ENCODE data around the gene VSX1. TPM values are rescaled to one million over a fixed set of nuclear protein-coding genes. Genes with fewer than 3 reads are reported as not detected.

The VSX1 gene
- total RNA-seq, 1 experiment from 2014 or later, result not detected

- BruUV-seq (replicated peaks), result no TSS peak
- intact Hi-C loops (cut with micrococcal nuclease; ENCODE audit: unreplicated experiment), result no loop called here
- Histone ChIP-seq H3K27ac (ENCODE audit: low read depth, low read length, poor library complexity, severe bottlenecking) (no peak overlapping the region), H3K27me3 (replicated peaks; ENCODE audit: insufficient read depth, low read depth, low read length, poor library complexity) (peaks cover 37% of the 10 kb centered on the region), H3K36me3 (ENCODE audit: insufficient read depth, low read length, poor library complexity, severe bottlenecking) (no peaks in the 10 kb centered on the region), H3K4me3 (ENCODE audit: low read depth, low read length, poor library complexity, severe bottlenecking) (no peak overlapping the region), H3K4me1 (ENCODE audit: insufficient read depth, low read length, poor library complexity, severe bottlenecking) (peaks cover 15% of the 10 kb centered on the region), H3K9me3 (ENCODE audit: low read depth, low read length, poor library complexity, severe bottlenecking) (no peaks in the 10 kb centered on the region)
- POLR2A ChIA-PET (ENCODE audit: low non-redundant PET), result no interaction called here
- TF ChIP-seq CTCF (conservative IDR thresholded peaks at IDR 0.05; ENCODE audit: low read depth, low read length), result no peak
- no peak for TF ChIP-seq EZH2 (IDR thresholded peaks at IDR 0.05; ENCODE audit: borderline replicate concordance, low read depth, low read length, poor library complexity, severe bottlenecking)
- no peak for DNase-seq (ENCODE audit: low spot score)
- CTCF ChIA-PET, result no interaction called here
Observed at GRCh38 chr20:25061103-25061799, 20.7 kb downstream of the VSX1 start.

DNA sequence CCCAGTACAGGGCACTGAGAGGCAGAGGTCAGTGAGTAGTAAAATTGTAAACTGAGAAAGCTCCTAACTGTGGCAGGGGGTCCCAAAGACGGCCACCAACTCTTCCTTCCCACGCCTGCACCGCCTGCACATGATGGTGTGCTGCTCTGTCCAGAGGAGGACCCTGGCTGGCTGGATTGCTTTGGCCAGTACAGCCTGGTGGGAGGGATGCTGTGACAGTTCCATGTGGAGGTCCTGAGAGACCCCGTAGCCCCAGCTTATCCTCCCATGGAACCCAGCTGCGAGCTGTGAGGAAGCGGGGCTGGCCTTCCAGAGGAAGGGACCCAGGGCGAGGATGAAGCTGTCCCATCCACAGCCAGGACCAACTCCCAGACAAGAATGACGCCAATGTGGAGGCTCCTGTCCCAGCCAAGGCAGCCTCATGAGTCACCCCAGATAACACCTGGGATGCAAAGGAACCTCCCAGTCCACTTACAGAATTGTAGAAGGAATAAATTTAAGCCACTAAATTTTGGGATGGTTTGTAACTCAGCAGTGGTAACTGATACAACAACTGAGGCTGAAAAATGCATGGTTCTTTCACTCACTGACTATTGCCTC is 22.0 kb downstream of the VSX1 start:
- Histone ChIP-seq H3K9me3 (ENCODE audit: low read depth, low read length, poor library complexity, severe bottlenecking) (no peaks in the 10 kb centered on the region), H3K36me3 (ENCODE audit: insufficient read depth, low read length, poor library complexity, severe bottlenecking) (no peaks in the 10 kb centered on the region), H3K27ac (ENCODE audit: low read depth, low read length, poor library complexity, severe bottlenecking) (no peak overlapping the region), H3K4me1 (ENCODE audit: insufficient read depth, low read length, poor library complexity, severe bottlenecking) (peaks cover 15% of the 10 kb centered on the region), H3K4me3 (ENCODE audit: low read depth, low read length, poor library complexity, severe bottlenecking) (no peak overlapping the region), H3K27me3 (replicated peaks; ENCODE audit: insufficient read depth, low read depth, low read length, poor library complexity) (peaks cover 35% of the 10 kb centered on the region)
- DNase-seq (ENCODE audit: low spot score), result no peak
- TF ChIP-seq EZH2 (IDR thresholded peaks at IDR 0.05; ENCODE audit: borderline replicate concordance, low read depth, low read length, poor library complexity, severe bottlenecking) (no peak), CTCF (conservative IDR thresholded peaks at IDR 0.05; ENCODE audit: low read depth, low read length) (no peak)
- ChIA-PET CTCF (no interaction called here), POLR2A (ENCODE audit: low non-redundant PET) (no interaction called here)
- no TSS peak for BruUV-seq (replicated peaks)
- intact Hi-C loops (cut with micrococcal nuclease; ENCODE audit: unreplicated experiment), result no loop called here

GRCh38 chr20:25058847-25059810 is 22.8 kb downstream of the VSX1 start:
- intact Hi-C loops (cut with micrococcal nuclease; ENCODE audit: unreplicated experiment), result no loop called here
- Histone ChIP-seq H3K27ac (ENCODE audit: low read depth, low read length, poor library complexity, severe bottlenecking) (peak overlapping the region; percentile 20), H3K9me3 (ENCODE audit: low read depth, low read length, poor library complexity, severe bottlenecking) (no peaks in the 10 kb centered on the region), H3K4me3 (ENCODE audit: low read depth, low read length, poor library complexity, severe bottlenecking) (peak overlapping the region; percentile 68), H3K27me3 (replicated peaks; ENCODE audit: insufficient read depth, low read depth, low read length, poor library complexity) (peaks cover 34% of the 10 kb centered on the region), H3K4me1 (ENCODE audit: insufficient read depth, low read length, poor library complexity, severe bottlenecking) (peaks cover 15% of the 10 kb centered on the region), H3K36me3 (ENCODE audit: insufficient read depth, low read length, poor library complexity, severe bottlenecking) (no peaks in the 10 kb centered on the region)
- peak; percentile 68 for DNase-seq (ENCODE audit: low spot score)
- POLR2A ChIA-PET (ENCODE audit: low non-redundant PET), result no interaction called here
- BruUV-seq (replicated peaks), result no TSS peak
- TF ChIP-seq CTCF (conservative IDR thresholded peaks at IDR 0.05; ENCODE audit: low read depth, low read length), result peak; percentile 16; the same call in 1 of the 2 replicates
- no peak for TF ChIP-seq EZH2 (IDR thresholded peaks at IDR 0.05; ENCODE audit: borderline replicate concordance, low read depth, low read length, poor library complexity, severe bottlenecking)
- CTCF ChIA-PET, result interaction anchor here (0.9 kb wide), 1 partner anchor 66 kb away, joined by 4 read pairs; the partner anchor contains the start of gene APMAP

Measured in A673 (cell line).